Vagina (tissue), 2 donors: ENCODE results near the gene CLEC7A.
A peak's percentile ranks its signal among the peaks of the same experiment; 100 is the strongest.

Experiments used
- CTCF ChIP-seq, 3 experiments: fragments of 450-650 bp in 2 of 3; fragments of 200-600 bp in 1 of 3; sonication (generic) in 1 of 3; IDR thresholded peaks; one replicate each; pipeline ENCODE4 v1.5.1; 2017 to 2019; ENCODE audit warnings: antibody characterized with exemption in 3 of 3, mild to moderate bottlenecking in 2 of 3, moderate library complexity in 2 of 3
- POLR2A ChIP-seq, 2 donors: fragments of 450-650 bp; IDR thresholded peaks; one replicate each; pipeline ENCODE4 v1.6.1; 2017; ENCODE audit warnings: antibody characterized with exemption in 2 of 2, mild to moderate bottlenecking in 2 of 2, moderate library complexity in 2 of 2
- POLR2AphosphoS5 ChIP-seq, 2 donors: sonication (generic); formaldehyde crosslinking; IDR thresholded peaks; one replicate each; pipeline ENCODE4 v1.9.0; 2017; ENCODE audit warnings: antibody characterized with exemption in 2 of 2, mild to moderate bottlenecking in 2 of 2, low read depth in 1 of 2; ENCODE audit not compliant: insufficient read depth in 1 of 2

- peak; percentile 40 to 53 (median 41) for TF ChIP-seq CTCF (IDR thresholded peaks at IDR 0.05)
- TF ChIP-seq POLR2A (IDR thresholded peaks at IDR 0.05), result no peak
- no peak for TF ChIP-seq POLR2AphosphoS5 (IDR thresholded peaks at IDR 0.05; ENCODE audit: insufficient read depth in 1 of 2, low read depth in 1 of 2)
Observed at GRCh38 chr12:10140001-10140400, 10.0 kb upstream of the CLEC7A start.
